ENCODE measurements around the gene PRRT4.

DNA sequence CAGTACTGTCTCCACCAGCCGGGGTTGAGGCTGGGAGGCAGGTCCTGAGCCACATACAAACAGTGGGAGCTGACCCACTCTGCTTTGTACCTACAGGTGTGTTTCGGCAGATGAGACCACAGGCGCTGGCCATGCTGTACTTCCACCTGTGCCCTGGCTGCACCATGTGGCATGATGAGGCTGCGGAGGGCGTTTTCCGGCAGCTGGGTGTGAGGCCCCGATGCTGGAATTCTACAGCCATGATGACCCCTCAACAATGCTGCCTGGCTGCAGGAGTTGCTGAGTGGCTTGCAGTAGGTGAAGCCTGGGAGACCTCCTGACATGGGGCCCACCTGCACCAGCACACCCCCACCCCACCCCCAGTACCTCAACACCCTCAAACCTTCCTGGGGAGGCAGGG is 30.3 kb upstream of the PRRT4 start:
- TF ChIP-seq, protein P1, sequence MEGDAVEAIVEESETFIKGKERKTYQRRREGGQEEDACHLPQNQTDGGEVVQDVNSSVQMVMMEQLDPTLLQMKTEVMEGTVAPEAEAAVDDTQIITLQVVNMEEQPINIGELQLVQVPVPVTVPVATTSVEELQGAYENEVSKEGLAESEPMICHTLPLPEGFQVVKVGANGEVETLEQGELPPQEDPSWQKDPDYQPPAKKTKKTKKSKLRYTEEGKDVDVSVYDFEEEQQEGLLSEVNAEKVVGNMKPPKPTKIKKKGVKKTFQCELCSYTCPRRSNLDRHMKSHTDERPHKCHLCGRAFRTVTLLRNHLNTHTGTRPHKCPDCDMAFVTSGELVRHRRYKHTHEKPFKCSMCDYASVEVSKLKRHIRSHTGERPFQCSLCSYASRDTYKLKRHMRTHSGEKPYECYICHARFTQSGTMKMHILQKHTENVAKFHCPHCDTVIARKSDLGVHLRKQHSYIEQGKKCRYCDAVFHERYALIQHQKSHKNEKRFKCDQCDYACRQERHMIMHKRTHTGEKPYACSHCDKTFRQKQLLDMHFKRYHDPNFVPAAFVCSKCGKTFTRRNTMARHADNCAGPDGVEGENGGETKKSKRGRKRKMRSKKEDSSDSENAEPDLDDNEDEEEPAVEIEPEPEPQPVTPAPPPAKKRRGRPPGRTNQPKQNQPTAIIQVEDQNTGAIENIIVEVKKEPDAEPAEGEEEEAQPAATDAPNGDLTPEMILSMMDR (conservative IDR thresholded peaks at IDR 0.05): no peak
- no peak for TF ChIP-seq EZH2 (IDR thresholded peaks at IDR 0.05; ENCODE audit: low read depth)

Measured in PC-9 (cell line).